ENCODE measurements around the gene HOXB3. TPM values are rescaled to one million over a fixed set of nuclear protein-coding genes. Genes with fewer than 3 reads are reported as not detected.
A peak's percentile ranks its signal among the peaks of the same experiment; 100 is the strongest.

HOXB3 gene
- total and polyA plus RNA-seq, 10 donors, result 3.6 to 23.1 (median 8.8) TPM

DNA sequence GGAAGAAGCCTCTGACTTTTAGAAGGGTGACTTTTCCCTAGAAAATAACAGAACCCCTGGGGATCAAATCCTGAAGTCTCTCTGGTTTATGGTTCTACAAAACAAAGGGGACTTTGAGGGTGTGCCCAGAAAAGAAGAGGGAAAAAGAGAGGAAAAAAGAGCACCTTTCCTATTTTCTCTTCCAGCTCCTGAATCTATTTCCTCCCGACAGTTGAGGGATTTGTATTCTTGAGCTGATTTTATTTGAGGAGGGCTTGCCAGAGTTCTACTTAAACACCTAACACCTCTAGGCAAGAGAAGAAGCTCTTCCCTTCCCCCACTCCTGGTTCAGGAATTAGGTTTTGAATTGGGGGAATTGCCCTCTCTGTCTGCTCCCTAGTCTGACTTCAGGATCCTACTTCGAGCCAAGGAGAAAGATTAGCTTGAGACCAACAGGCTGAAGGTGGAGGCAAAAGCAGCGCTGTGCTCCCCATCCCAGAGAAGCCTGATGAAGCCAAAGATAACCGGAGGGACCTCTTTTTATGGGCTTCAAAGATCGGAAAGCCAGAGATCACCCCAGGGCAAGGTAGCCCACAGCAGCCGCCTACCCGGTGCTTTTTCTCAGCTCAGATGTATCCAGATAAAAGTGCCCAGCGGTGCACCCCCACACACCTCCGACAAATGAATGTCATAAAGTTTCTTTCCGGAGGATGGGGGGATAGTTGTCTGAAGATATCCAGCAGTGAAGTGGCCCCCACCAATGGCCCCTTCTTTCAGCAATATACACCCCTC lies 796 bp downstream of the HOXB3 start:
- intact Hi-C loops (cut with DNase I; ENCODE audit: low total_unique reads), result no loop called here
- TF ChIP-seq CTCF (IDR thresholded peaks at IDR 0.05 in 8 of 11, conservative IDR thresholded peaks at IDR 0.05 in 3 of 11), result no peak
- TF ChIP-seq POLR2A (IDR thresholded peaks at IDR 0.05), result no peak
- TF ChIP-seq POLR2AphosphoS5 (IDR thresholded peaks at IDR 0.05), result no peak
- Histone ChIP-seq H3K4me1 (peaks cover 17 to 86% (median 54%) of the 10 kb centered on the region in 6 donors), H3K4me3 (peak overlapping the region in 4 of 8 donors; percentile 15 to 81 (median 20)), H3K27me3 (replicated peaks in 1 of 7) (peaks cover 0 to 100% (median 74%) of the 10 kb centered on the region in 7 donors), H3K36me3 (no peaks in the 10 kb centered on the region), H3K9me3 (no peaks in the 10 kb centered on the region), H3K27ac (peak overlapping the region in 6 of 8 donors; percentile 71 to 85 (median 82))
- DNase-seq, result no peak
- 23 to 49% (median 28%) methylated on average over 7 to 10 of the region's 10 CpGs for WGBS, 5 donors

GRCh38 chr17:48588528-48588927 lies 1.5 kb downstream of the HOXB3 start:
- Histone ChIP-seq H3K27me3 (replicated peaks in 1 of 7) (peaks cover 0 to 100% (median 70%) of the 10 kb centered on the region in 7 donors), H3K36me3 (no peaks in the 10 kb centered on the region), H3K4me1 (peaks cover 17 to 86% (median 49%) of the 10 kb centered on the region in 6 donors), H3K4me3 (peak overlapping the region in 1 of 8 donors; percentile 81), H3K9me3 (no peaks in the 10 kb centered on the region), H3K27ac (peak overlapping the region in 7 of 8 donors; percentile 39 to 85 (median 81))
- no peak for DNase-seq
- WGBS, 5 donors, result 24 to 42% (median 36%) methylated on average over 2 of the region's 2 CpGs
- no peak for TF ChIP-seq POLR2AphosphoS5 (IDR thresholded peaks at IDR 0.05)
- TF ChIP-seq CTCF (IDR thresholded peaks at IDR 0.05 in 8 of 11, conservative IDR thresholded peaks at IDR 0.05 in 3 of 11), result no peak
- TF ChIP-seq POLR2A (IDR thresholded peaks at IDR 0.05), result no peak
- intact Hi-C loops (cut with DNase I; ENCODE audit: low total_unique reads), result no loop called here

DNA sequence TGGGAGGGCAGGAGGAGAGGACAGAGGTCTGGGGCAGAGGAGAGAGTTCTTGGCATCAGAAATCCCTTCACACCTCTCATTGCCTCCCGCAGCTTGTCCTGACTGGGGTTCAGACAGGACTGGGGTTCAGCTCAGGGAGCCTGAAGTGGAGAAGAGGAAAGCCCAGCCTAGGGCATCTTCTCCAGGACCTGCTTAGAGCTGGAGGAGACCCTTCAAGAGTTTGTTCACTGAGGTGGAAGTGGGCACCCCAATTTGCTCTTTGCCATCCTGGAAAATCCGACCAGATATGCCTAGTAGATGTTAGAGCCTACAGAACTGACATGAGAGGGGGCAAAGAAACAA lies 2.0 kb downstream of the HOXB3 start:
- DNase-seq, result no peak
- 27 to 65% (median 48%) methylated on average over 2 of the region's 2 CpGs for WGBS, 5 donors
- Histone ChIP-seq H3K27me3 (replicated peaks in 1 of 7) (peaks cover 0 to 100% (median 70%) of the 10 kb centered on the region in 7 donors), H3K36me3 (no peaks in the 10 kb centered on the region), H3K9me3 (no peaks in the 10 kb centered on the region), H3K27ac (peak overlapping the region in 7 of 8 donors; percentile 39 to 85 (median 81)), H3K4me1 (peaks cover 13 to 86% (median 44%) of the 10 kb centered on the region in 6 donors), H3K4me3 (peak overlapping the region in 1 of 8 donors; percentile 81)
- TF ChIP-seq CTCF (IDR thresholded peaks at IDR 0.05 in 8 of 11, conservative IDR thresholded peaks at IDR 0.05 in 3 of 11) (no peak), POLR2A (IDR thresholded peaks at IDR 0.05) (no peak), POLR2AphosphoS5 (IDR thresholded peaks at IDR 0.05) (no peak)
- intact Hi-C loops (cut with DNase I; ENCODE audit: low total_unique reads), result no loop called here

Measured in spleen (tissue), 11 donors.